A549 (cell line): ENCODE measurements around the gene PSMB7.

Source experiments
- BHLHE40 ChIP-seq: IDR thresholded peaks from 2 replicates; pipeline ENCODE4 v1.6.1; 2012; ENCODE audit warnings: low read depth, low read length, inconsistent platforms
- CHD4 ChIP-seq: fragments of 200-600 bp; sonication (generic); IDR thresholded peaks from 2 replicates; pipeline ENCODE4 v1.6.1; 2016; ENCODE audit warnings: antibody characterized with exemption, mild to moderate bottlenecking, borderline replicate concordance
- KDM1A ChIP-seq: fragments of 200-600 bp; sonication (generic); IDR thresholded peaks from 2 replicates; pipeline ENCODE4 v1.6.1; 2016; ENCODE audit warnings: low read depth, mild to moderate bottlenecking
- MAZ ChIP-seq: fragments of 150-350 bp; IDR thresholded peaks from 2 replicates; pipeline ENCODE4 v1.6.1; 2014; ENCODE audit warnings: antibody characterized with exemption, low read depth, low read length, borderline replicate concordance
- MYC ChIP-seq: IDR thresholded peaks from 2 replicates; pipeline ENCODE4 v1.6.1; 2012; ENCODE audit warnings: mild to moderate bottlenecking, inconsistent platforms, low read length, improper control_type of control experiment, borderline replicate concordance
- NPAS2 ChIP-seq: fragments of 250-450 bp; sonication (Bioruptor Pico); IDR thresholded peaks from 2 replicates; pipeline ENCODE4 v1.8.0; 2022; ENCODE audit warnings: mild to moderate bottlenecking, moderate library complexity, borderline replicate concordance
- POLR2A ChIP-seq: IDR thresholded peaks from 2 replicates; pipeline ENCODE4 v1.6.1; 2012; ENCODE audit warnings: mild to moderate bottlenecking, low read length
- POLR2AphosphoS2 ChIP-seq: conservative IDR thresholded peaks from 2 replicates; pipeline ENCODE4 v1.6.1; 2012; ENCODE audit warnings: low read length, improper control_type of control experiment, inconsistent platforms
- RAD21 ChIP-seq, 2 experiments: fragments of >200 bp in 1 of 2; sonication (Bioruptor Twin) in 1 of 2; formaldehyde crosslinking in 1 of 2; IDR thresholded peaks in 1 of 2; conservative IDR thresholded peaks in 1 of 2; 2 replicates in 1 of 2; 3 replicates in 1 of 2; pipeline ENCODE4 v1.6.1; 2012 to 2018; ENCODE audit warnings: inconsistent platforms in 1 of 2
- SMC3 ChIP-seq: fragments of >200 bp; sonication (Bioruptor Twin); formaldehyde crosslinking; IDR thresholded peaks from 3 replicates; pipeline ENCODE4 v1.6.1; 2018; ENCODE audit warnings: inconsistent platforms
- TF ChIP-seq, protein P1 (sequence below): fragments of >200 bp; sonication (Bioruptor Twin); formaldehyde crosslinking; IDR thresholded peaks from 3 replicates; pipeline ENCODE4 v1.5.1; 2016
- TF ChIP-seq, protein P2 (sequence below): IDR thresholded peaks from 2 replicates; pipeline ENCODE4 v1.6.1; 2012
- TF ChIP-seq, protein P3 (sequence below): fragments of 150-350 bp; IDR thresholded peaks from 2 replicates; pipeline ENCODE4 v1.6.1; 2014; ENCODE audit warnings: low read depth, mild to moderate bottlenecking, low read length
- TF ChIP-seq, protein P4 (sequence below): fragments of 200-600 bp; sonication (generic); IDR thresholded peaks from 2 replicates; pipeline ENCODE4 v1.6.1; 2016; ENCODE audit warnings: antibody characterized with exemption, mild to moderate bottlenecking, moderate library complexity

DNA sequence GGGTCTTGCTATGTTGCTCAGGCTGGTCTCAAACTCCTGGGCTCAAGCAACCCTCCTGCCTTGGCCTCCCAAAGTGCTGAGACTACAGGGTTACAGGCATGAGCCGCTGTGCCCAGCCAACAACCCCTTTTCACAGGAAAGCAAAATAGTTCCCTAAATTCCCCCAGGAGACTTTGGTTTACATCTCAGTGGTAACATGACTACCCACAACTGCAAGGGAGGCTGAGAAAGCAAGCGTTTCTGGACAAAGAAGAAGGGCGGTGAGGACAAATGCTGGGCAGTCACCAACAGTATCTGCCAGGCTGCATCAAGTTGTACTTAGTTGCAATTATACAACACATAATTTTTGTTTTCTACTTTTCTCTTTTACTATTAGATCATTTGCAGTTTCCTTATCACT lies 27.6 kb upstream of the PSMB7 start:
- TF ChIP-seq CHD4 (no peak), POLR2A (no peak), POLR2AphosphoS2 (no peak), BHLHE40 (no peak), MAZ (no peak), SMC3 (no peak), KDM1A (no peak), MYC (no peak), NPAS2 (CRISPR knock-in tag) (no peak), RAD21 (conservative IDR thresholded peaks at IDR 0.05 in 1 of 2, IDR thresholded peaks at IDR 0.05 in 1 of 2) (no peak)
- TF ChIP-seq, protein P1, sequence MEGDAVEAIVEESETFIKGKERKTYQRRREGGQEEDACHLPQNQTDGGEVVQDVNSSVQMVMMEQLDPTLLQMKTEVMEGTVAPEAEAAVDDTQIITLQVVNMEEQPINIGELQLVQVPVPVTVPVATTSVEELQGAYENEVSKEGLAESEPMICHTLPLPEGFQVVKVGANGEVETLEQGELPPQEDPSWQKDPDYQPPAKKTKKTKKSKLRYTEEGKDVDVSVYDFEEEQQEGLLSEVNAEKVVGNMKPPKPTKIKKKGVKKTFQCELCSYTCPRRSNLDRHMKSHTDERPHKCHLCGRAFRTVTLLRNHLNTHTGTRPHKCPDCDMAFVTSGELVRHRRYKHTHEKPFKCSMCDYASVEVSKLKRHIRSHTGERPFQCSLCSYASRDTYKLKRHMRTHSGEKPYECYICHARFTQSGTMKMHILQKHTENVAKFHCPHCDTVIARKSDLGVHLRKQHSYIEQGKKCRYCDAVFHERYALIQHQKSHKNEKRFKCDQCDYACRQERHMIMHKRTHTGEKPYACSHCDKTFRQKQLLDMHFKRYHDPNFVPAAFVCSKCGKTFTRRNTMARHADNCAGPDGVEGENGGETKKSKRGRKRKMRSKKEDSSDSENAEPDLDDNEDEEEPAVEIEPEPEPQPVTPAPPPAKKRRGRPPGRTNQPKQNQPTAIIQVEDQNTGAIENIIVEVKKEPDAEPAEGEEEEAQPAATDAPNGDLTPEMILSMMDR: no peak
- TF ChIP-seq, protein P2, sequence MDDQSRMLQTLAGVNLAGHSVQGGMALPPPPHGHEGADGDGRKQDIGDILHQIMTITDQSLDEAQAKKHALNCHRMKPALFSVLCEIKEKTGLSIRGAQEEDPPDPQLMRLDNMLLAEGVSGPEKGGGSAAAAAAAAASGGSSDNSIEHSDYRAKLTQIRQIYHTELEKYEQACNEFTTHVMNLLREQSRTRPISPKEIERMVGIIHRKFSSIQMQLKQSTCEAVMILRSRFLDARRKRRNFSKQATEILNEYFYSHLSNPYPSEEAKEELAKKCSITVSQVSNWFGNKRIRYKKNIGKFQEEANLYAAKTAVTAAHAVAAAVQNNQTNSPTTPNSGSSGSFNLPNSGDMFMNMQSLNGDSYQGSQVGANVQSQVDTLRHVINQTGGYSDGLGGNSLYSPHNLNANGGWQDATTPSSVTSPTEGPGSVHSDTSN: no peak
- TF ChIP-seq, protein P3, sequence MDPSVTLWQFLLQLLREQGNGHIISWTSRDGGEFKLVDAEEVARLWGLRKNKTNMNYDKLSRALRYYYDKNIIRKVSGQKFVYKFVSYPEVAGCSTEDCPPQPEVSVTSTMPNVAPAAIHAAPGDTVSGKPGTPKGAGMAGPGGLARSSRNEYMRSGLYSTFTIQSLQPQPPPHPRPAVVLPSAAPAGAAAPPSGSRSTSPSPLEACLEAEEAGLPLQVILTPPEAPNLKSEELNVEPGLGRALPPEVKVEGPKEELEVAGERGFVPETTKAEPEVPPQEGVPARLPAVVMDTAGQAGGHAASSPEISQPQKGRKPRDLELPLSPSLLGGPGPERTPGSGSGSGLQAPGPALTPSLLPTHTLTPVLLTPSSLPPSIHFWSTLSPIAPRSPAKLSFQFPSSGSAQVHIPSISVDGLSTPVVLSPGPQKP: no peak
- TF ChIP-seq, protein P4, sequence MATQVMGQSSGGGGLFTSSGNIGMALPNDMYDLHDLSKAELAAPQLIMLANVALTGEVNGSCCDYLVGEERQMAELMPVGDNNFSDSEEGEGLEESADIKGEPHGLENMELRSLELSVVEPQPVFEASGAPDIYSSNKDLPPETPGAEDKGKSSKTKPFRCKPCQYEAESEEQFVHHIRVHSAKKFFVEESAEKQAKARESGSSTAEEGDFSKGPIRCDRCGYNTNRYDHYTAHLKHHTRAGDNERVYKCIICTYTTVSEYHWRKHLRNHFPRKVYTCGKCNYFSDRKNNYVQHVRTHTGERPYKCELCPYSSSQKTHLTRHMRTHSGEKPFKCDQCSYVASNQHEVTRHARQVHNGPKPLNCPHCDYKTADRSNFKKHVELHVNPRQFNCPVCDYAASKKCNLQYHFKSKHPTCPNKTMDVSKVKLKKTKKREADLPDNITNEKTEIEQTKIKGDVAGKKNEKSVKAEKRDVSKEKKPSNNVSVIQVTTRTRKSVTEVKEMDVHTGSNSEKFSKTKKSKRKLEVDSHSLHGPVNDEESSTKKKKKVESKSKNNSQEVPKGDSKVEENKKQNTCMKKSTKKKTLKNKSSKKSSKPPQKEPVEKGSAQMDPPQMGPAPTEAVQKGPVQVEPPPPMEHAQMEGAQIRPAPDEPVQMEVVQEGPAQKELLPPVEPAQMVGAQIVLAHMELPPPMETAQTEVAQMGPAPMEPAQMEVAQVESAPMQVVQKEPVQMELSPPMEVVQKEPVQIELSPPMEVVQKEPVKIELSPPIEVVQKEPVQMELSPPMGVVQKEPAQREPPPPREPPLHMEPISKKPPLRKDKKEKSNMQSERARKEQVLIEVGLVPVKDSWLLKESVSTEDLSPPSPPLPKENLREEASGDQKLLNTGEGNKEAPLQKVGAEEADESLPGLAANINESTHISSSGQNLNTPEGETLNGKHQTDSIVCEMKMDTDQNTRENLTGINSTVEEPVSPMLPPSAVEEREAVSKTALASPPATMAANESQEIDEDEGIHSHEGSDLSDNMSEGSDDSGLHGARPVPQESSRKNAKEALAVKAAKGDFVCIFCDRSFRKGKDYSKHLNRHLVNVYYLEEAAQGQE: no peak
